GM13976 (cell line): ENCODE measurements around the gene MARCHF3.

Source experiments
- DNase-seq: peaks from one replicate; pipeline ENCODE4 v3.0.0; 2012; ENCODE audit warnings: low spot score
- in situ Hi-C: fragments of 300-500 bp; cut with MboI; formaldehyde crosslinking; loops from one replicate; pipeline ENCODE4 v1.12.0; 2022; ENCODE audit warnings: low sequenced_read_pairs, mixed read lengths, inconsistent platforms; ENCODE audit not compliant: unreplicated experiment
- TF ChIP-seq, protein P1 (sequence below): IDR thresholded peaks from 2 replicates; pipeline ENCODE4 v1.5.1; 2012; ENCODE audit warnings: borderline replicate concordance, mild to moderate bottlenecking; ENCODE audit not compliant: insufficient read depth; ENCODE audit errors: extremely low read depth, missing control alignments, control extremely low read depth

Gene MARCHF3, protein sequence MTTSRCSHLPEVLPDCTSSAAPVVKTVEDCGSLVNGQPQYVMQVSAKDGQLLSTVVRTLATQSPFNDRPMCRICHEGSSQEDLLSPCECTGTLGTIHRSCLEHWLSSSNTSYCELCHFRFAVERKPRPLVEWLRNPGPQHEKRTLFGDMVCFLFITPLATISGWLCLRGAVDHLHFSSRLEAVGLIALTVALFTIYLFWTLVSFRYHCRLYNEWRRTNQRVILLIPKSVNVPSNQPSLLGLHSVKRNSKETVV

DNA sequence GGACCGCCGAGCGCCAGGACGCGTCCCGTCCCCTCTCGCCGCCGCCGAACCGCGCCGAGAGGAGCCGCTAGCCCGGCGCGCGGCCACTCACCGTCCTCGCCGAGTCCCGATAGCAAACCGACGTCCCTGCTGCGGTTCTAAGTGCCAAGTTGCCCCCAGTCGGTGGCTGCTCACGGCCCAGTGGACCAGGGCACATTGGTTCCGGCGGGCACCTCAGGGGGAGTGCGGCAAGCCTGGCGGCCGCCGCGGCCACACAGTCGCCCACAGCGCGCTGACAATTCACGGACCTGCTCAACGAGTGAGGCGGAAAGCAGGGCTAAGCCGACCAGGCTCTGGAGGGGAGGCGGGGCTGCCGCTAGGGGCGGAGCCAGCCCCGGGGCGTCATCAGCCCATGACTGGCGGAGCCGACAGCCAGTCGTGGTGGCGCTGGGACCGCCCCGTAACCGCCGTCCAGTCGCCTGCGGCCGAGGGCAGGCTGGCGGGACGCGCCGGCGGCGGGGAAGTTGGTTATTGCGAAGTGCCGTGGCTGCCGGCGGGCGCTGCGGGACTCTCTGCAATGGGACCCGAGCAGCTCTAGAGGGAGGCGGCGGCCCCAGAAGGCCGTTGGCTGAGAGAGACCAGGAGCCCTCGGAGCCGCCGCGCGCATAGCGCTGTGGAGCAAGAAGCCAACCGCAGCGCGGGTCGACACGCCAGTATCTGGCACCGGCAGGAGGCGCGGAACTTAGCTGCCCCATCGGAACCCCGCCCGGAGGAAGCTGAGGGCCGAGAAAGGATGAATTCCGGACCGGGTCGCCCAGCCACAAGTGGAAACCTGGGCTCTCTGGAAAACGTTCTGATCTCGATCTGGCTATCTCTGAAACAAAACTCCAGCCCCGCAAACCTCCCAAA is at the start of gene MARCHF3:
Gene MARCHF3 (minus strand): TSS at position 300 of the 888 bp plus-strand sequence. CDS start 112,387 bp downstream, outside the sequence.
- peak; percentile 99 for DNase-seq
- in situ Hi-C loops = no loop called here
- TF ChIP-seq, protein P1, sequence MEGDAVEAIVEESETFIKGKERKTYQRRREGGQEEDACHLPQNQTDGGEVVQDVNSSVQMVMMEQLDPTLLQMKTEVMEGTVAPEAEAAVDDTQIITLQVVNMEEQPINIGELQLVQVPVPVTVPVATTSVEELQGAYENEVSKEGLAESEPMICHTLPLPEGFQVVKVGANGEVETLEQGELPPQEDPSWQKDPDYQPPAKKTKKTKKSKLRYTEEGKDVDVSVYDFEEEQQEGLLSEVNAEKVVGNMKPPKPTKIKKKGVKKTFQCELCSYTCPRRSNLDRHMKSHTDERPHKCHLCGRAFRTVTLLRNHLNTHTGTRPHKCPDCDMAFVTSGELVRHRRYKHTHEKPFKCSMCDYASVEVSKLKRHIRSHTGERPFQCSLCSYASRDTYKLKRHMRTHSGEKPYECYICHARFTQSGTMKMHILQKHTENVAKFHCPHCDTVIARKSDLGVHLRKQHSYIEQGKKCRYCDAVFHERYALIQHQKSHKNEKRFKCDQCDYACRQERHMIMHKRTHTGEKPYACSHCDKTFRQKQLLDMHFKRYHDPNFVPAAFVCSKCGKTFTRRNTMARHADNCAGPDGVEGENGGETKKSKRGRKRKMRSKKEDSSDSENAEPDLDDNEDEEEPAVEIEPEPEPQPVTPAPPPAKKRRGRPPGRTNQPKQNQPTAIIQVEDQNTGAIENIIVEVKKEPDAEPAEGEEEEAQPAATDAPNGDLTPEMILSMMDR = peak; percentile 16

DNA sequence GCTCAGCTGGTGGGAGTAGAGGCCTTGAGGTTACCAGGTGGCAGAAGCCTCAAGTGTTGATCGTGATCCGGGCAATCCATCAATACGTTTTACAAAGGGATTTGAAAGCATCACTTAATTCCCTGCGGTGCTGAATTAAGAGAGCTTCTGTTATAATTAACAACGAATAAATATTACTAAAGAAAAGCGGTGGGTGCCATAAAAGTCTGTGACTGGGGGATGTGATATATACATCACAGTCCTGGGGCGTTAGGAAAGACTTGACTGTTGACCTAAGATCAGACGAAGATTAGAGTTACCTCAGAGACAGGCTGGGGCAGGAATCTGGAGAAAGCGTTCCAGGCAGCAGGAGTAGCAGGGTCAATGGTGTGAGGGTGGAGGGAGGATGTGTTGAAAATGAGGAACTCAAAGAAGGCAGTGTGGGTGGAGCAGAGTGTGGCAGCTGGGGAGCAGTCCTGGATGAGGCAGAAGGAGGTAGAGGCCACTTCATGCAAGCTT is 49.7 kb upstream of the MARCHF3 start:
- TF ChIP-seq, protein P1 = no peak
- DNase-seq = no peak
- in situ Hi-C loops = no loop called here

GRCh38 chr5:127077366-127077765 is 47.0 kb upstream of the MARCHF3 start:
- TF ChIP-seq, protein P1 = no peak
- in situ Hi-C loops = no loop called here
- no peak for DNase-seq

- in situ Hi-C loops = no loop called here
- DNase-seq = no peak
Measured at GRCh38 chr5:127076315-127077129, 46.2 kb upstream of the MARCHF3 start.

DNA sequence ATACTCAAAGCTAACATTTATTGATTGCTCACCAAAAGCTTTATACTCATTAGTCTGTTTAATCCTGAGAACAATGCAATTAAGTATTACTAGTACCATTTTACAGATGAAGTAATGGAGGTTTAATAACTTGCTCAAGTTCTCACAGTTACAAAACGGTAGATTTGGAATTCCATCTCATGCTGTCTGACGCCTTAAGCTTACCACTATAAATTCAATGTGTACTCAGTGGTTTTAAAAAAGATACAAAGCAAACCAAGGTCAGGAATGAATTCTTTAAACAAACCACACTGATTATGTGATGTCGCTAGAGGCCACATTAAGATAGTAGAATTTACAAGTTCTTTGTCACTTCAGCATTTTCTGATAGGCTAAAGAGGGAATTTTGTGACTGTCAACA is 44.1 kb upstream of the MARCHF3 start:
- TF ChIP-seq, protein P1 = no peak

More at GRCh38 chr5:127076315-127077129, 46.2 kb upstream of the MARCHF3 start:
- TF ChIP-seq, protein P1 = no peak

GRCh38 chr5:127072861-127073846 is 42.8 kb upstream of the MARCHF3 start, which contains the start of gene C5orf63:
TSS of gene C5orf63 (minus strand) at chr5:127073502. CDS start at chr5:127058995, 14,507 bp downstream.
- in situ Hi-C loops = no loop called here
- TF ChIP-seq, protein P1 = no peak
- peak; percentile 86 for DNase-seq

More for the DNA sequence above, 44.1 kb upstream of the MARCHF3 start:
- in situ Hi-C loops = no loop called here
- DNase-seq = no peak
